SJSA1 (cell line): Measurements from ENCODE around the gene MYCBP. TPM values are rescaled to one million over a fixed set of nuclear protein-coding genes. Genes with fewer than 3 reads are reported as not detected.

Source experiments
- DNase-seq, 2 experiments: peaks; one replicate each; pipeline ENCODE4 v3.0.0-alpha.2; 2015 to 2020; ENCODE audit warnings: low spot score in 2 of 2, low read depth in 1 of 2
- H3K27ac ChIP-seq: fragments of 250-450 bp; sonication (Bioruptor Pico); 2 replicates; pipeline ENCODE4 v1.5.1; 2020; ENCODE audit warnings: mild to moderate bottlenecking, moderate library complexity
- H3K27me3 ChIP-seq: fragments of 250-450 bp; sonication (Bioruptor Pico); replicated peaks from 2 replicates; pipeline ENCODE4 v1.5.1; 2020; ENCODE audit warnings: mild to moderate bottlenecking, moderate library complexity
- H3K36me3 ChIP-seq: fragments of 250-450 bp; sonication (Bioruptor Pico); 2 replicates; pipeline ENCODE4 v1.5.1; 2020; ENCODE audit warnings: mild to moderate bottlenecking
- H3K4me1 ChIP-seq: fragments of 250-450 bp; sonication (Bioruptor Pico); replicated peaks from 2 replicates; pipeline ENCODE4 v1.6.1; 2021; ENCODE audit warnings: mild to moderate bottlenecking
- H3K4me3 ChIP-seq: fragments of 250-450 bp; sonication (Bioruptor Pico); 2 replicates; pipeline ENCODE4 v1.5.1; 2020; ENCODE audit warnings: mild to moderate bottlenecking
- H3K9me3 ChIP-seq: fragments of 250-450 bp; sonication (Bioruptor Pico); replicated peaks from 2 replicates; pipeline ENCODE4 v1.5.1; 2020; ENCODE audit warnings: mild to moderate bottlenecking
- total RNA-seq: library from RNA; depleted of rRNA; stranded (reverse); fragments of >200 nt; shearing (Covaris generic); gene quantifications from 2 replicates; pipeline ENCODE4 v1.2.3, GENCODE V29; 2014

MYCBP gene
- total RNA-seq, 1 experiment from 2014 or later: 28.9 TPM

GRCh38 chr1:38889589-38889988 is 16.4 kb upstream of the MYCBP start:
- Histone ChIP-seq H3K36me3 (no peaks in the 10 kb centered on the region), H3K27ac (no peak overlapping the region), H3K4me3 (no peak overlapping the region), H3K27me3 (no peaks in the 10 kb centered on the region), H3K4me1 (no peaks in the 10 kb centered on the region), H3K9me3 (no peaks in the 10 kb centered on the region)
- no peak for DNase-seq

GRCh38 chr1:38888423-38889333 is 15.5 kb upstream of the MYCBP start:
- DNase-seq: no peak

DNA sequence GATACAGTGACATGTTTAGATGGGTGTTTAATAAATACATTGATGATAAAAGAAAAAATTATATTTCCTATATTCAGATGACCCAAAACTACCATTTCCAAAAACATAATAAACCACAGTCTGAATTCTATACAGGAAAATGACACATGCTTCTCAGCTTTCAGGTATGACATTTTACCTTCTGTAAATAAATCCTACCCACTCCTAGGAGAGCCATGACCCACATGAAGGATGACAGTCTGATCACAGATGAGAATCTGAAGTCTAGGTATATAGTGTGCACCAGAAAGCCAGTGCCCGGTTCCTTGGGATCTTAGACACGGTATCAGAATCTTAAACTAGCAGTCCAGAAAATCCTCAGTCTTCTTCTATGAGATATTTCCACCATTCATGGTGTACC is 11.9 kb upstream of the MYCBP start:
- no peaks in the 10 kb centered on the region for H3K27me3 ChIP-seq
- no peaks in the 10 kb centered on the region for H3K36me3 ChIP-seq
- DNase-seq: no peak
- no peaks in the 10 kb centered on the region for H3K9me3 ChIP-seq
- H3K4me1 ChIP-seq: no peaks in the 10 kb centered on the region
- H3K4me3 ChIP-seq: no peak overlapping the region
- no peak overlapping the region for H3K27ac ChIP-seq

More at GRCh38 chr1:38888423-38889333, 15.5 kb upstream of the MYCBP start:
- H3K36me3 ChIP-seq: no peaks in the 10 kb centered on the region
- no peak overlapping the region for H3K27ac ChIP-seq
- no peaks in the 10 kb centered on the region for H3K27me3 ChIP-seq
- no peaks in the 10 kb centered on the region for H3K9me3 ChIP-seq
- H3K4me1 ChIP-seq: no peaks in the 10 kb centered on the region
- no peak overlapping the region for H3K4me3 ChIP-seq

GRCh38 chr1:38881487-38881886 is 8.3 kb upstream of the MYCBP start, which contains the start of gene GJA9:
Gene GJA9, minus strand, starts transcription at chr1:38881587. Its CDS starts 5,489 bp downstream, at chr1:38876098.
- no peak for DNase-seq

DNA sequence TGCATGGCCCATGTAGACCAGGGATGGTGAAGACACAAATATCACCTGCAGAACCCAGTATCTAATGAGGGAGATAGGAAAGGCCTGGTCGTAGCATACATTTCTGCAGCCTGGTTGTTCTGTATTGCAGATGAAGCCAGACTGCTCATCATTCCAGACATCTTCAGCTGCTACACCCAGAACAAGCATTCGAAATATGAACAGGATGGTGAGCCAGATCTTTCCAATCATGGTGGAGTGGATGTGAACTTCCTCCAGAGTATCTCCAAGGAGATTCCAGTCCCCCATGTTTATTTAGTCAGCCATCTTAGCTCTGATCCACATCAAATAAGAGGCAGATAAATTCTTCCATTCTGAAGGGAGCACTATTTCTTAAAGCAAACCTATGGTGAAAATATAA is 2.7 kb upstream of the MYCBP start:
- DNase-seq: no peak
- no peaks in the 10 kb centered on the region for H3K27me3 ChIP-seq
- peaks cover 3% of the 10 kb centered on the region; the same call in 1 of the 2 replicates for H3K36me3 ChIP-seq
- no peaks in the 10 kb centered on the region for H3K9me3 ChIP-seq
- no peak overlapping the region for H3K27ac ChIP-seq
- H3K4me1 ChIP-seq: peaks cover 12% of the 10 kb centered on the region
- no peak overlapping the region for H3K4me3 ChIP-seq

More at GRCh38 chr1:38881487-38881886, 8.3 kb upstream of the MYCBP start, which contains the start of gene GJA9:
- Histone ChIP-seq H3K36me3 (no peaks in the 10 kb centered on the region), H3K4me3 (no peak within 1 kb of the TSS), H3K9me3 (no peaks in the 10 kb centered on the region), H3K27me3 (no peaks in the 10 kb centered on the region), H3K4me1 (no peaks in the 10 kb centered on the region), H3K27ac (no peak within 1 kb of the TSS)

DNA sequence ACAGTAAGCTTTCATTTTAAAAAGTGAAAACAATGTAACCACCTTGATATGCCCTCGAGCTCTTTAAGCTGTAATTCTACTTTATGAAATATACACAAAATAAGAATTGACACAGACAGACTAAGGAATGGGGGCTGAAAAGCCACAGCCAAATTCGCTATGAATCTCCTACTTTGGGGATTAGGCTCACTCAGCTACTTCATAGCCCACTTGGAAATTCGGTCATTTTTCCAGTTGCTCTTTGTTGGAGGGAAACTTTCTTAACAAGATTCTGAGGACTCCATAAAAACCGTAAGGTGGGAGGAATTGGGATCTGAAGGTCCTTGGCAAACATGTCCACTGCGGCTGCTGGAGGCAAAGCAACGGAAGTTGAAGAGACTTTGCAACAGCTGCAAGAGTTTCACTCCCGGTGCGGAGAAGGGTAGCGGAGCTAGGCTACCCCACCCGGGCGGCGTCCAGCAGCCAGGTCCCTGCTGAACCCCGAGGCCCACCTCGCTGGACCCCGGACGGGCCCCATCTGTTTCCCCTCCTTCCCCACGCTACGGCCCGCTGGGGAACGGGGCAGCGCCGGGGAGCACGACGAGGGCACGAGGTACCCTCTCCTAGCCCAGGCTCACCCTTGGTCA is 634 bp downstream of the MYCBP start:
- Histone ChIP-seq H3K27ac (0 out of 2 replicates have a peak overlapping the region, but pooled peaks have one; percentile 10), H3K4me3 (peak overlapping the region; percentile 70), H3K36me3 (peaks cover 3% of the 10 kb centered on the region), H3K9me3 (no peaks in the 10 kb centered on the region), H3K4me1 (peaks cover 12% of the 10 kb centered on the region), H3K27me3 (no peaks in the 10 kb centered on the region)
- DNase-seq: no peak

DNA sequence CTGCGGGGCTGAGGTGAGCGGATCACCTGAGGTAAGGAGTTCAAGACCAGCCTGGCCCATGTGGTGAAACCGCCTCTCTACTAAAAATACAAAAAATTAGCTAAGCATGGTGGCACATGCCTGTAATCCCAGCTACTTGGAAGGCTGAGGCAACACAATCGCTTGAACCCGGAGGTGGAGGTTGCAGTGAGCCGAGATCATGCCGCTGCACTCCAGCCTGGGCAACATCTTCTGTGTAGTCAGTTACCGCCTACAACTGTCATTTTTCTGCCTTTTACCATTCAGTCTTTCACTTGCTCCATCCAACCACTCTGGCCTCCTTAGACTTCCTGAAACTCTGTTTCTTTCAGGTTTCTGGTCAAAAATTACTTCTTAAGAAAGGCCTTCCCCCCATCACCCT is 2.2 kb downstream of the MYCBP start:
- no peak for DNase-seq
- peaks cover 5% of the 10 kb centered on the region for H3K36me3 ChIP-seq
- no peaks in the 10 kb centered on the region for H3K9me3 ChIP-seq
- H3K27me3 ChIP-seq: no peaks in the 10 kb centered on the region
- no peak overlapping the region for H3K4me3 ChIP-seq
- H3K27ac ChIP-seq: no peak overlapping the region
- peaks cover 12% of the 10 kb centered on the region for H3K4me1 ChIP-seq

- Histone ChIP-seq H3K27ac (no peak overlapping the region), H3K36me3 (peaks cover 18% of the 10 kb centered on the region), H3K4me3 (no peak overlapping the region), H3K9me3 (no peaks in the 10 kb centered on the region), H3K4me1 (peaks cover 6% of the 10 kb centered on the region), H3K27me3 (no peaks in the 10 kb centered on the region)
- DNase-seq: no peak
Measured at GRCh38 chr1:38867208-38867607, 5.9 kb downstream of the MYCBP start.

GRCh38 chr1:38865112-38865715 is 7.9 kb downstream of the MYCBP start:
- no peak overlapping the region for H3K4me3 ChIP-seq
- DNase-seq: no peak
- peaks cover 16% of the 10 kb centered on the region for H3K36me3 ChIP-seq
- H3K27ac ChIP-seq: no peak overlapping the region
- H3K4me1 ChIP-seq: peaks cover 5% of the 10 kb centered on the region
- no peaks in the 10 kb centered on the region for H3K27me3 ChIP-seq
- no peaks in the 10 kb centered on the region for H3K9me3 ChIP-seq

- no peak for DNase-seq
- no peaks in the 10 kb centered on the region for H3K9me3 ChIP-seq
- peak overlapping the region; percentile 93 for H3K4me3 ChIP-seq
- H3K27ac ChIP-seq: no peak overlapping the region
- H3K36me3 ChIP-seq: peaks cover 31% of the 10 kb centered on the region
- H3K4me1 ChIP-seq: peaks cover 15% of the 10 kb centered on the region
- H3K27me3 ChIP-seq: no peaks in the 10 kb centered on the region
Measured at GRCh38 chr1:38860454-38860795, 12.7 kb downstream of the MYCBP start.

GRCh38 chr1:38859561-38860453 is 13.3 kb downstream of the MYCBP start, which contains the start of gene RRAGC:
Gene RRAGC, minus strand, starts transcription at chr1:38859772. Its CDS starts 126 bp downstream, at chr1:38859646.
- Histone ChIP-seq H3K36me3 (peaks cover 37% of the 10 kb centered on the region), H3K27me3 (no peaks in the 10 kb centered on the region), H3K4me3 (peak within 1 kb of the TSS; percentile 93), H3K9me3 (no peaks in the 10 kb centered on the region), H3K27ac (0 out of 2 replicates have a peak within 1 kb of the TSS, but pooled peaks have one; percentile 27), H3K4me1 (peaks cover 15% of the 10 kb centered on the region)
- peak; percentile 94 to 99 for DNase-seq

GRCh38 chr1:38858833-38859560 is 14.2 kb downstream of the MYCBP start:
- Histone ChIP-seq H3K27ac (0 out of 2 replicates have a peak overlapping the region, but pooled peaks have one; percentile 27), H3K27me3 (no peaks in the 10 kb centered on the region), H3K4me3 (peak overlapping the region; percentile 93), H3K9me3 (no peaks in the 10 kb centered on the region), H3K36me3 (peaks cover 42% of the 10 kb centered on the region), H3K4me1 (peaks cover 15% of the 10 kb centered on the region)
- peak; percentile 45 to 53 for DNase-seq
